Stomach (tissue), 9 donors: ENCODE results near the gene DPP10. TPM values are rescaled to one million over a fixed set of nuclear protein-coding genes. Genes with fewer than 3 reads are reported as not detected.

Experiments used
- DNase-seq, 2 donors: peaks; one replicate each; pipeline versions ENCODE4 v3.0.0 to v3.0.0-alpha.2; 2013 to 2019
- H3K27ac ChIP-seq, 5 donors: fragments of 200-600 bp in 4 of 5; sonication (generic) in 4 of 5; one replicate each; pipeline ENCODE4 v1.5.1; 2013 to 2019; ENCODE audit warnings: mild to moderate bottlenecking in 1 of 5, moderate library complexity in 1 of 5
- H3K27me3 ChIP-seq, 3 donors: fragments of 200-600 bp; sonication (generic); one replicate each; pipeline ENCODE4 v1.5.1; 2017 to 2019; ENCODE audit warnings: mixed run types in 1 of 3
- H3K36me3 ChIP-seq, 4 donors: fragments of 200-600 bp; sonication (generic); 1 replicate in 3 of 4; 2 replicates in 1 of 4; pipeline ENCODE4 v1.5.1; 2016 to 2019
- H3K4me1 ChIP-seq, 4 donors: fragments of 200-600 bp; sonication (generic); one replicate each; pipeline ENCODE4 v1.5.1; 2016 to 2019
- H3K4me3 ChIP-seq, 4 donors: fragments of 200-600 bp; sonication (generic) in 3 of 4; one replicate each; pipeline ENCODE4 v1.5.1; 2016 to 2019; ENCODE audit warnings: mild to moderate bottlenecking in 1 of 4
- H3K9me3 ChIP-seq, 4 donors: fragments of 200-600 bp; sonication (generic); one replicate each; pipeline ENCODE4 v1.5.1; 2016 to 2019
- EP300 ChIP-seq: sonication (generic); formaldehyde crosslinking; IDR thresholded peaks from one replicate; pipeline ENCODE4 v1.6.1; 2017; ENCODE audit warnings: antibody characterized with exemption
- POLR2A ChIP-seq, 4 donors: fragments of 450-650 bp; IDR thresholded peaks; one replicate each; pipeline ENCODE4 v1.6.1; 2016; ENCODE audit warnings: antibody characterized with exemption in 4 of 4, control low read depth in 2 of 4, mild to moderate bottlenecking in 1 of 4, moderate library complexity in 1 of 4
- POLR2AphosphoS5 ChIP-seq, 3 donors: sonication (generic); formaldehyde crosslinking; IDR thresholded peaks; one replicate each; pipeline ENCODE4 v1.6.1; 2016; ENCODE audit warnings: antibody characterized with exemption in 3 of 3
- WGBS, 5 donors: extraction: QIAGEN DNeasy Blood & Tissue Kit in 3 of 5; methylation state at CpG; one replicate each; pipeline versions ENCODE4 v1.1.5 to v1.1.7; 2013 to 2018; 5-methylcytosine and 5-hydroxymethylcytosine counted together
- intact Hi-C: fragments of 100-400 bp; cut with DNase I; formaldehyde crosslinking; loops from one replicate; pipeline ENCODE4 v1.15.1; 2023; ENCODE audit warnings: low total_unique reads
- polyA plus RNA-seq, 3 donors: library from polyadenylated mRNA; stranded (reverse); fragments of 200-250 nt; gene quantifications; one replicate each; pipeline ENCODE4 v1.2.3, GENCODE V29; 2013
- total RNA-seq, 5 donors: library from RNA; depleted of rRNA; stranded (reverse); fragments of >200 nt; gene quantifications; one replicate each; pipeline versions ENCODE4 v1.1.0 to v1.2.3, GENCODE V29; 2014 to 2016
- TF ChIP-seq, protein P1 (sequence below), 7 experiments: fragments of 450-650 bp in 4 of 7; fragments of 200-600 bp in 3 of 7; sonication (generic) in 3 of 7; IDR thresholded peaks; one replicate each; pipeline ENCODE4 v1.5.1; 2016 to 2019; ENCODE audit warnings: antibody characterized with exemption in 7 of 7, control low read depth in 2 of 7, mild to moderate bottlenecking in 1 of 7
- donor health status: healthy with polysubstance abuse.
- donor health status: Bipolar disorder and iron deficiency.
- donor health status: healthy.

Gene DPP10
- total and polyA plus RNA-seq, 8 donors, result 0.18 to 15.6 (median 2.0) TPM; not detected in 1

DNA sequence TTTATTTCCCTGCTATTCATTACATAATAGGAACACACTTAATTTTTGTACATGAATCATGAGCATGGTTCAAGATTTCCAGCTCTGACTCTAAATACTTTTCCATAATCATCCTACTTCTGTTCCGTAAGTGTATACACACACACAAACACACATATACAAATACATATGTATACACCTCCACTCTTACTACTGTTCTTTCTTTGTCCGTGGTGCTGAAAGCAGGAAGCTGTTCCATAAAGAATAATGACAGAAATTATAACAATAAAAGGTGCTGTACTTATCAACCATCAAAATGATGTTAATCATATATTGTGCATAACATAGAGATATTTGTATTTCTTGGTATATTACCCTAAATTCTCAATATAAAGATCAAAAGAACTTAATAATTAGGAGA is 776.9 kb downstream of the DPP10 start:
- WGBS, 5 donors, result 79 to 88% (median 82%) methylated on average over 2 of the region's 2 CpGs
- no peak overlapping the region for H3K27ac ChIP-seq

DNA sequence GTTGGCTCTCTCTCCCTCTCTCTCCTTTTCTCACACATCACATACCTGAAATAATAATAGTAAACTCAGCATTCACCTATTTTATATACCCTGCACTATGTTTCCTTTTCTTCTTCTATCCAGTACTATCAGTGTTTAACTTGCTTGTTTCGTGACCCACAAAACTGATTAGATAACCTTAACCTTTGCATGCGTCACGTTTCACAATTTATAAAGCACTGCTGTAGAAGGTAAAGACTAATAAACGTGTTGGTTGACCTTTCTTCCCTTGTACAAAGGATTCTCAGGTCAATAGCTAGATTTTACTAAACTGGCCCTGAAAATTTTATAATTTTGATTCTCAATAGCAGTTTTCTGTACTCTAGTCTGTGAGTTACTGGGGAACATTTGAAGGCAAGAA is 791.7 kb downstream of the DPP10 start:
- no peaks in the 10 kb centered on the region for H3K4me1 ChIP-seq
- H3K4me3 ChIP-seq, result no peak overlapping the region
- TF ChIP-seq, protein P1, sequence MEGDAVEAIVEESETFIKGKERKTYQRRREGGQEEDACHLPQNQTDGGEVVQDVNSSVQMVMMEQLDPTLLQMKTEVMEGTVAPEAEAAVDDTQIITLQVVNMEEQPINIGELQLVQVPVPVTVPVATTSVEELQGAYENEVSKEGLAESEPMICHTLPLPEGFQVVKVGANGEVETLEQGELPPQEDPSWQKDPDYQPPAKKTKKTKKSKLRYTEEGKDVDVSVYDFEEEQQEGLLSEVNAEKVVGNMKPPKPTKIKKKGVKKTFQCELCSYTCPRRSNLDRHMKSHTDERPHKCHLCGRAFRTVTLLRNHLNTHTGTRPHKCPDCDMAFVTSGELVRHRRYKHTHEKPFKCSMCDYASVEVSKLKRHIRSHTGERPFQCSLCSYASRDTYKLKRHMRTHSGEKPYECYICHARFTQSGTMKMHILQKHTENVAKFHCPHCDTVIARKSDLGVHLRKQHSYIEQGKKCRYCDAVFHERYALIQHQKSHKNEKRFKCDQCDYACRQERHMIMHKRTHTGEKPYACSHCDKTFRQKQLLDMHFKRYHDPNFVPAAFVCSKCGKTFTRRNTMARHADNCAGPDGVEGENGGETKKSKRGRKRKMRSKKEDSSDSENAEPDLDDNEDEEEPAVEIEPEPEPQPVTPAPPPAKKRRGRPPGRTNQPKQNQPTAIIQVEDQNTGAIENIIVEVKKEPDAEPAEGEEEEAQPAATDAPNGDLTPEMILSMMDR (IDR thresholded peaks at IDR 0.05), result no peak
- no peak for TF ChIP-seq POLR2AphosphoS5 (IDR thresholded peaks at IDR 0.05)
- no peak for TF ChIP-seq EP300
- no peak for TF ChIP-seq POLR2A (IDR thresholded peaks at IDR 0.05)
- intact Hi-C loops, result no loop called here
- DNase-seq, result peak in 1 of 2 donors; percentile 55
- no peaks in the 10 kb centered on the region for H3K27me3 ChIP-seq
- no peak overlapping the region for H3K27ac ChIP-seq
- WGBS, 5 donors, result 15 to 33% (median 23%) methylated on average over 4 of the region's 4 CpGs
- no peaks in the 10 kb centered on the region for H3K36me3 ChIP-seq
- no peaks in the 10 kb centered on the region for H3K9me3 ChIP-seq

More for the DNA sequence above, 776.9 kb downstream of the DPP10 start:
- Histone ChIP-seq H3K4me1 (no peaks in the 10 kb centered on the region), H3K27me3 (no peaks in the 10 kb centered on the region), H3K4me3 (no peak overlapping the region), H3K9me3 (peaks cover 0 to 11% (median 4%) of the 10 kb centered on the region in 4 donors), H3K36me3 (no peaks in the 10 kb centered on the region)
- intact Hi-C loops, result no loop called here
- TF ChIP-seq, protein P1 (IDR thresholded peaks at IDR 0.05), result no peak
- no peak for TF ChIP-seq POLR2AphosphoS5 (IDR thresholded peaks at IDR 0.05)
- no peak for DNase-seq

DNA sequence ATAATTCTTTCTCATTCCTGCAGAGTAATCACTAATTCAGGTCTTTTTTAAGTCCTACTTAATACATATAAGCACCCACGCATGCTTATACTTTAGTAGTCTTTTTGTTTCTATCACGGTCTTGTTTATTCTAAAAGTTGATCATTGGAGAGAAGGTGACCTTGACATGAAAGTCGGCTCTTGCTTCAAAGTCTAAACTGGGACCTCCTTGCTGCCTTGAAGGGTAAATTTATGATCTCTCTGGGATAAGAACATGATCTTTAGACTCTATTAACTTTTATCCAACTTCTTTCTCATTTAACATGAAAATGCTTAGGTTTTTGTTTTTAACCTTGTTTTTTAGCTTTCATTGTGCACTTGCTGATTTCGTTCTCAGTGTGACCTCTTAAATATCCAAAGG is 792.3 kb downstream of the DPP10 start:
- Histone ChIP-seq H3K36me3 (no peaks in the 10 kb centered on the region), H3K27ac (no peak overlapping the region), H3K27me3 (no peaks in the 10 kb centered on the region), H3K9me3 (no peaks in the 10 kb centered on the region), H3K4me3 (no peak overlapping the region), H3K4me1 (no peaks in the 10 kb centered on the region)
- no peak for TF ChIP-seq EP300
- TF ChIP-seq, protein P1 (IDR thresholded peaks at IDR 0.05), result no peak
- no peak for TF ChIP-seq POLR2AphosphoS5 (IDR thresholded peaks at IDR 0.05)
- TF ChIP-seq POLR2A (IDR thresholded peaks at IDR 0.05), result no peak
- 33 to 56% (median 38%) methylated on average over 4 of the region's 4 CpGs for WGBS, 5 donors
- DNase-seq, result peak in 1 of 2 donors; percentile 39
- intact Hi-C loops, result no loop called here

DNA sequence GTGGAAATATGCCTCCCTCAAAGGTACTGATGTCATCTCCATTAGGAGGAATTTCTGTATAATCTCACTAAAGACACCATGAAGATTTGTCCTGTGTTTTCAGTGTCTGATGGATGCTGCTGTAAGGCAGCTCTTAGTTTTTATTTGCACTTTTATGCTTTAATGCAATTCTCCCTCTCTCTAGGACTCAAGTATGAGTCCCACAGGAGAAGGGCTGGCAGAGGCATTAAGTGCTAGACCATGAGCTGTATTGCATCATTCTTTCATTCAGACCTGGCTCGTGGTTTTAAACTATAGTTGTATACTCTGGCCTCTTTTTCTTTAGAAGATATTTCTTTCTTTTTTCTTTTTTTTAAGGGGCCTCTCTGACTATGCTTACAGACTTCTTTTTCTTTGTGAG is 805.6 kb downstream of the DPP10 start:
- 47 to 69% (median 63%) methylated on average over 1 of the region's 1 CpG for WGBS, 5 donors
- DNase-seq, result peak in 1 of 2 donors; percentile 20
- intact Hi-C loops, result no loop called here

More for the DNA sequence above, 805.6 kb downstream of the DPP10 start:
- TF ChIP-seq POLR2A (IDR thresholded peaks at IDR 0.05) (no peak), EP300 (no peak), POLR2AphosphoS5 (IDR thresholded peaks at IDR 0.05) (no peak)
- TF ChIP-seq, protein P1 (IDR thresholded peaks at IDR 0.05), result no peak
- H3K4me3 ChIP-seq, result no peak overlapping the region
- H3K27me3 ChIP-seq, result no peaks in the 10 kb centered on the region
- H3K4me1 ChIP-seq, result no peaks in the 10 kb centered on the region
- H3K36me3 ChIP-seq, result no peaks in the 10 kb centered on the region
- H3K27ac ChIP-seq, result no peak overlapping the region
- no peaks in the 10 kb centered on the region for H3K9me3 ChIP-seq
